GM23338 (cell line): ENCODE results near the gene CACNA1B.

Source experiments
- CREB1 ChIP-seq: fragments of 250-450 bp; sonication (Bioruptor Pico); IDR thresholded peaks from 2 replicates; pipeline ENCODE4 v1.5.0; 2020; ENCODE audit warnings: low read depth, mild to moderate bottlenecking, moderate library complexity
- CTCF ChIP-seq, 2 experiments: fragments of 200-600 bp in 1 of 2; sonication (generic) in 1 of 2; conservative IDR thresholded peaks; 2 replicates each; pipeline versions ENCODE4 v1.5.1 to v1.6.1; 2016 to 2017; ENCODE audit warnings: antibody characterized with exemption in 2 of 2, low read depth in 2 of 2, mild to moderate bottlenecking in 2 of 2, moderate library complexity in 1 of 2
- EZH2phosphoT487 ChIP-seq: fragments of 200-600 bp; sonication (generic); IDR thresholded peaks from one replicate; pipeline ENCODE4 v1.8.1; 2018; ENCODE audit warnings: antibody characterized with exemption; ENCODE audit not compliant: unreplicated experiment
- POLR2AphosphoS5 ChIP-seq: IDR thresholded peaks from 2 replicates; pipeline ENCODE4 v1.6.1; 2016; ENCODE audit warnings: antibody characterized with exemption, low read depth
- REST ChIP-seq: IDR thresholded peaks from one replicate; pipeline ENCODE4 v1.6.1; 2018; ENCODE audit warnings: antibody characterized with exemption; ENCODE audit not compliant: unreplicated experiment
- ZNF114 ChIP-seq: fragments of 250-450 bp; sonication (Bioruptor Pico); IDR thresholded peaks from 2 replicates; pipeline ENCODE4 v1.5.0; 2020; ENCODE audit warnings: mild to moderate bottlenecking, moderate library complexity

GRCh38 chr9:138024131-138024530 is 146.5 kb downstream of the CACNA1B start:
- no peak for TF ChIP-seq CTCF (conservative IDR thresholded peaks at IDR 0.05; ENCODE audit: low read depth in 2 of 2)
- no peak for TF ChIP-seq CREB1 (CRISPR knock-in tag)
- no peak for TF ChIP-seq ZNF114
- TF ChIP-seq REST: no peak
- no peak for TF ChIP-seq POLR2AphosphoS5
- no peak for TF ChIP-seq EZH2phosphoT487
